Activated T-helper 9 cell treated with anti-CD3 and anti-CD28 coated beads, Interleukin-2, amount 50 U/mL, for 16 hours (primary cell): ENCODE results near the gene CYGB.

Experiments used
- DNase-seq: peaks from one replicate; pipeline ENCODE4 v3.0.0-alpha.2; 2020; ENCODE audit warnings: low read depth

Gene CYGB

GRCh38 chr17:76550712-76551615 is 13.5 kb upstream of the CYGB start:
- DNase-seq = no peak

GRCh38 chr17:76549539-76549938 is 12.0 kb upstream of the CYGB start:
- no peak for DNase-seq

DNA sequence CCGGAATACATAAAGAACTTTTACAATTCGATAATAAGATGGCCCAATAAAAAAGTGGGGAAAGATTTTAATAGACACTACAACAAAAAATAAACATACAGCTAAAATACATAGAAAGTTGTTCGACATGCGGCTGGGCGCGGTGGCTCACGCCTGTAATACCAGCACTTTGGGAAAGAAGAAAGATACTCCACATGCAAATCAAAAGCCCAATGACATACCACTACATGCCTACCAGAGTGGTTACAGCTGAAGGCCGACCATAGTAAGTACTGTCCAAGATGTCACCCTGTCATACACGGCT is 11.7 kb upstream of the CYGB start:
- DNase-seq = no peak

- no peak for DNase-seq
Measured at GRCh38 chr17:76548378-76549214, 11.1 kb upstream of the CYGB start.

GRCh38 chr17:76547642-76548202 is 10.2 kb upstream of the CYGB start:
- no peak for DNase-seq

DNA sequence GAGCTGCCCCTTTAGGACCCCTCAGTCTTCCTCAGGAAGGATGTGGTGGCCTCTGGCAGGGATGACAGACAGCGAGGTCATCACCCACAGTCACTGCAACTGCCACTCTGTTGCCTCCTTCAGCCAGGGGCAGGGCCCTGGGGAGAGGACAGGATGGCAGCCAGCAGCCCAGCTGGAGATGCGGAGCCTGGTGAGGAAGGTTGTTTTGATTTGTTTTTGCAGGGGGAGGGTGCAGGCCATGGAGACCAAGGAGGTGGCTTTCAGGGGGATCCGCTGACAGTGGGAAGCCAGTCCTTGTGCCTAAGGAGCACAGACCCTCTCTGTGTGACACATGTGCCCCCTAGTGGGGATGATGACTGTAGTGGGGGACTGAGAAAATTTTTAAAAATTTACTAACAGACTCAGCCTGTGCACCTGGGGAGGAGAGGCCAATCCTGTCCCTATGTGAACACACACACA is 9.7 kb upstream of the CYGB start:
- DNase-seq = no peak

DNA sequence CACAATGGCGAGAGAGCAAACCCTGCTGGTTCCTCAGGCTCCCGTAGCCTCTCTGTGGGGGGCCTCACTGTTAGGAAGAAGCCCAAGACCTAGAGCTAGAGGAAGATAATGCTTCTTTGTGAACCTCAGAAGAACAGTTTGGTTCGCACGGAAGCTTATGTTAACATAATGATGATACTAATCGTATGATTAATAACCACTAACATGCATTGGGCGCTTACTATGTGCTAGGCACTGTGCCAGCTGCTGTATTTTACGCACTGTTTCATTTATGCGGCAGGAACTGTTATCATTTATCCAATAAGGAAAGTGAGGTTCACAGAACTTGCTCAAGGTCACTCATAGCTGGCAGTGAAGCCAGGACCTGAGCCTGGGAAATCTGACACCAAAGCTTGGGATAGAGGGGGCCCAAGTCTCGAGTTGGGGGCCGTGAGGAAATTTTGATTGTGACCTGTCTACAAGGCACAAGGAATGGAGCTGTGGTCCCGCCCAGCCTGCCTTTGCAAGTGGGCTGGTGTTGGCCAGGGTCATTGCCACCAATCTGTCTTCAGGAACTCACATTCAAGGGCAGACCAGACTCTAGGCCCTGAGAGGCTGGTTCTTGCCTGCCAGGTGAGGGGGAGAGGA is 9.2 kb upstream of the CYGB start:
- no peak for DNase-seq

- no peak for DNase-seq
Measured at GRCh38 chr17:76545918-76546555, 8.5 kb upstream of the CYGB start.

DNA sequence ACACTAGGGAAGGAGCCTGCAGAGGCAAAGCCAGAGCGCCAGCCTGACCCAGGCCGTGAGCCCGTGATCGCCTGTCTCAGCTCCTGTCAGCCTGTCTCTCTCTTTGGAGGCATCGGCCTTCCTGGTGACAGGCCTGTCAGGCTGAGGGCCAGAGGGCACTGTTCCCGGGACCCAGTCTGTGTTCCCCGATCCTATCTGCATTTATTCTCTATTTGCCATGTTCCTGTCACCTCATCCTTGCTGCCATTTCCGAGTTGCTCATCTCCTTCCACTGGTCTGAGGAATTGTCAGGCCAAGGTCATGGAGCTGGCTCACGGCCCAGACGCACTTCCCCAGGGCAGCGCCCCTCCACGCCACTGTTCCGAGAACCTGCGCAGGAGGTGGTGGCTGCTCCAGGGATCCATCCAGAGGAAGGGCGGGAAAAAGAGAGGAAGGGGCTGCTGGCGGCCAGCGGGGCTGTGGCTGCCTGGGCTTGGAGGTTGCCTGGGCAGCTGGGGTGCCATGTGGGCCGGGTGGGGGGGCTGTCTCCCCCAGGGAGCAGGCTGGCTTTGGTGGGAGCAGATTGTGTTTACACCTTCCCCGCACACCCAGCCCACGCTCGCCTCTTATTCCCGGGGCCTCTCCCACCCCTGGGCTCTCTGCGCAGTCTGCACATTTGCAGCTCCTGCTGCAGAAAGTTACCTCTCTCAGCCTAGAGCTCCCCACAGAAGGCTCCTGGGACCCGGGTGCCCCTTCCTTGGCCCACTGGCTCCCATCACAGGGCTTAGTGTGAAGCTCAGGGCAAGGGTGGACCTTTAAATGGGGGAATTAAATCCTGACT is 7.2 kb upstream of the CYGB start:
- no peak for DNase-seq

DNA sequence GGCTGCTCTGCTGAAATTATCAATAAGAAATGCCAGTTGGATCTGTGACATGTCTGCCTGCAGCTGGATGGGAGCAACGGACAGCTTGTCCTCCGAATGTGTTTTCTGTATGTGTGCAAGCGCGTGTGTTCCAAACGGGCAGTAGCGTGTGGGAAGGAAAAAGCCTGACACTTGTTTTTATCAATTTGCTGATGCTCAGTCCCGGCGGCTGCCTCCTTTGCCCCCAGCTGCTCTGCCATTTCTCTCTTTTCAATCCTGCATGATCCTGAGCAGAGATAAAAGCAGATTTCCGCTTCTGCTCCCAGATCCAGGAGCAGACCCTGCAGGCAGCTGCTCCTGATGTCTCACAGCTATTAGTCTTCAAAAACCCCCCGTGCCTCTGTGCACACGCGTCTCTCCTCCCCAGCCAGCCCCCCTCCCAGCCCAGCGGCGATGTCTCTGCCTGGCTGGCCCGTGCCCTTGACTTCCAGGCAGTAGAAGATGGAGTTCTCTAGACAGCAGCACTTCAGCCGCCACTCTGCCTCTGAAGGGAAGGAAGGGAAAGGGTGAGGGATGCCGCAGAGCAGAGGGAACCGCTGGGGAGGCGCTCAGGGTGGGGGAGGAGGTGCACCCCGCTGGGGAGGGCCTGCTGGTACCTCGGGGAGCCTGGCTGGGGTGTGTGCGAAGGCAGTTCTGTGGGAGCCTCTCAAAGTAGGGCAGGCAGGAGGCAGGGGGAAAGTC is 6.5 kb upstream of the CYGB start:
- DNase-seq = no peak

- no peak for DNase-seq
Measured at GRCh38 chr17:76543482-76543825, 5.9 kb upstream of the CYGB start.

GRCh38 chr17:76542984-76543383 is 5.5 kb upstream of the CYGB start:
- no peak for DNase-seq

DNA sequence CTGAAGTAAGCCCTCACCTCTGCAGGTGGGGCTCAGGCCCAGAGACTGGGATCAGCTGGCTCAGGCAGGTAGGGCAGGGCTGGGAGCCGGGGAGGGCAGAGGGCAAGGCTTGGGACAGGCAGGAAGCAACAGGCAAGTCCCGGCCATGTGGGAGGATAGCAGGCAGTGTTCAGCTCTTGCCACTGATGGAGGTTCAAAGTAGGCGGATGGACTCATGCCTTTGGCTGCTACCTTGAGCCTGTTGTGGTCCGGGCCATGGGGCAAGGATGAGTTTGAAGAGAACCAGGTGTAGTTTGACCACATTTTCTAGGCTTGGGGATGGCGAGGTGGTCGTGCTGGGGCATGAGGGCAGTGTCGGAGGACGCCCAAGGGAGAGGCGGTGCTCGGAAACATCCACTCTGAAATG is 5.1 kb upstream of the CYGB start:
- DNase-seq = no peak

DNA sequence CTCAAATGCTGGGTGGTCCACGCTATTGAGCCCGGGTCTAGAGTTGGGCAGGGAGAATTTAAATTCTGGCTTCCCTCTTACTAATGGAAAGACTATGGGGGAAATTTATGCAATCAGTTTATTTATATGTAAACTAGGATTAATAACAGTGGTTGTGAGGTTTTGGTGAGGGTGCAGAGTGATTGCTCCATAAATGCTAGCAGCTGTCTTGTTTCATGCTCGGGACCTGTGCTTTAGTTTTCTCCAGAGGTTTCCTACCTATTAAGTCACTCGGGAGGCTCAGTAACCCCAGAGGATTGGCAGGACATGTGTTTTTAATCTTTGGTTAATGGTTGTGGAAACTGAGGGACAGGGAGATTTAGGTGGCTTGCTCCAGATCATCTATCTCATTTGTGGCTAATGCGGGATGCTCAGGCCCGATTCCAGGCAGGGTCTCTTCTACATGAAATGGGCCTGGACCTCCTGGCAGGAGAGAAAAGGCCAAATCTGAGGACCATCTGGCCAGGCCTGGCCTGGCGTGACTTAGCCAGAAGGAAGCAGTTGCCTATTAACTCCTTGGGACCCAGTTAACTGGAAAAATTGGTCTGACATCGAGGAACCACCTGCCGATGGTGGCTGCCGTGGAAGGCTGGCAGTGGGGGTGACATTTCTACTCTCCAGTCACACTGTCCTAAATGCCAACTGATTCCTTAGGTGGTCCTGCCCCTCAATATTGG is 4.4 kb upstream of the CYGB start:
- no peak for DNase-seq

GRCh38 chr17:76540381-76541300 is 3.1 kb upstream of the CYGB start:
- no peak for DNase-seq

GRCh38 chr17:76539631-76540271 is 2.2 kb upstream of the CYGB start, which contains the start of gene PRCD:
Gene PRCD, plus strand, starts transcription at chr17:76540044. Its CDS starts 98 bp downstream, at chr17:76540142.
- no peak for DNase-seq

GRCh38 chr17:76538941-76539570 is 1.5 kb upstream of the CYGB start:
- no peak for DNase-seq
